OCI-LY1 (cell line): Measurements from ENCODE around the gene SMIM33.

Experiments used
- EZH2 ChIP-seq: fragments of 200-600 bp; sonication (generic), shearing (Covaris generic); IDR thresholded peaks from 2 replicates; pipeline ENCODE4 v1.8.0; 2017; ENCODE audit warnings: borderline replicate concordance, mixed run types, mild to moderate bottlenecking, antibody characterized with exemption, low read length, moderate library complexity, mixed read lengths
- TF ChIP-seq, protein P1 (sequence below): fragments of 200-600 bp; sonication (generic), shearing (Covaris generic); IDR thresholded peaks from 2 replicates; pipeline ENCODE4 v1.5.1; 2017; ENCODE audit warnings: mild to moderate bottlenecking, antibody characterized with exemption, low read length, moderate library complexity, mixed read lengths

DNA sequence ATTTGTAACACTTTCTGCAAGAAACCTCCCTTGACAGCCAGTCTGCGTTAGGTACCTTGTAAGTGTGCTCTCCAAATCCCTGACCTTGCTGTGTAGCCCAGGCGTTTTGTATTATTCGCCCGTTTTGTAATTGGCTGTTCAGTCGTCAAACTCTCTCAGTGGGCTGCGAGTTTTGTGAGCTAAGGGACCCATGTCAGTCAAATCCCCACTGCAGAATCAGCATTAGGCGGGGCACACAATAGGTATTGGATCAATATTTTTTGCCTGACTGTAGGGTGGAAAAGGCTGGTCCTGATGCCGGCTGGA is 32.1 kb upstream of the SMIM33 start:
- no peak for TF ChIP-seq EZH2
- TF ChIP-seq, protein P1, sequence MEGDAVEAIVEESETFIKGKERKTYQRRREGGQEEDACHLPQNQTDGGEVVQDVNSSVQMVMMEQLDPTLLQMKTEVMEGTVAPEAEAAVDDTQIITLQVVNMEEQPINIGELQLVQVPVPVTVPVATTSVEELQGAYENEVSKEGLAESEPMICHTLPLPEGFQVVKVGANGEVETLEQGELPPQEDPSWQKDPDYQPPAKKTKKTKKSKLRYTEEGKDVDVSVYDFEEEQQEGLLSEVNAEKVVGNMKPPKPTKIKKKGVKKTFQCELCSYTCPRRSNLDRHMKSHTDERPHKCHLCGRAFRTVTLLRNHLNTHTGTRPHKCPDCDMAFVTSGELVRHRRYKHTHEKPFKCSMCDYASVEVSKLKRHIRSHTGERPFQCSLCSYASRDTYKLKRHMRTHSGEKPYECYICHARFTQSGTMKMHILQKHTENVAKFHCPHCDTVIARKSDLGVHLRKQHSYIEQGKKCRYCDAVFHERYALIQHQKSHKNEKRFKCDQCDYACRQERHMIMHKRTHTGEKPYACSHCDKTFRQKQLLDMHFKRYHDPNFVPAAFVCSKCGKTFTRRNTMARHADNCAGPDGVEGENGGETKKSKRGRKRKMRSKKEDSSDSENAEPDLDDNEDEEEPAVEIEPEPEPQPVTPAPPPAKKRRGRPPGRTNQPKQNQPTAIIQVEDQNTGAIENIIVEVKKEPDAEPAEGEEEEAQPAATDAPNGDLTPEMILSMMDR = no peak
